Measurements from ENCODE around the gene FGF16. TPM values are rescaled to one million over a fixed set of nuclear protein-coding genes. Genes with fewer than 3 reads are reported as not detected.
"Not testable (repeated sequence)": the region's sequence is repeated elsewhere in the genome, so short reads cannot be mapped to it uniquely, and the experiment has no call there.

FGF16 gene
- total RNA-seq, 2 donors from 2014 or later = 0.54 to 0.99 TPM

- ATAC-seq (ENCODE audit: insufficient number of reproducible peaks, low FRiP score, low read depth) (no peak), DNase-seq (ENCODE audit: low spot score) (no peak)
- no peaks in the 10 kb centered on the region for H3K36me3 ChIP-seq
- peaks cover 0 to 17% of the 10 kb centered on the region in 2 donors for H3K4me1 ChIP-seq (ENCODE audit: control insufficient read depth in 1 of 2, low read depth in 2 of 2)
- H3K4me3 ChIP-seq = no peak overlapping the region
- H3K9me3 ChIP-seq = no peaks in the 10 kb centered on the region
- TF ChIP-seq, protein P1, sequence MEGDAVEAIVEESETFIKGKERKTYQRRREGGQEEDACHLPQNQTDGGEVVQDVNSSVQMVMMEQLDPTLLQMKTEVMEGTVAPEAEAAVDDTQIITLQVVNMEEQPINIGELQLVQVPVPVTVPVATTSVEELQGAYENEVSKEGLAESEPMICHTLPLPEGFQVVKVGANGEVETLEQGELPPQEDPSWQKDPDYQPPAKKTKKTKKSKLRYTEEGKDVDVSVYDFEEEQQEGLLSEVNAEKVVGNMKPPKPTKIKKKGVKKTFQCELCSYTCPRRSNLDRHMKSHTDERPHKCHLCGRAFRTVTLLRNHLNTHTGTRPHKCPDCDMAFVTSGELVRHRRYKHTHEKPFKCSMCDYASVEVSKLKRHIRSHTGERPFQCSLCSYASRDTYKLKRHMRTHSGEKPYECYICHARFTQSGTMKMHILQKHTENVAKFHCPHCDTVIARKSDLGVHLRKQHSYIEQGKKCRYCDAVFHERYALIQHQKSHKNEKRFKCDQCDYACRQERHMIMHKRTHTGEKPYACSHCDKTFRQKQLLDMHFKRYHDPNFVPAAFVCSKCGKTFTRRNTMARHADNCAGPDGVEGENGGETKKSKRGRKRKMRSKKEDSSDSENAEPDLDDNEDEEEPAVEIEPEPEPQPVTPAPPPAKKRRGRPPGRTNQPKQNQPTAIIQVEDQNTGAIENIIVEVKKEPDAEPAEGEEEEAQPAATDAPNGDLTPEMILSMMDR (IDR thresholded peaks at IDR 0.05) = no peak
- H3K27ac ChIP-seq = peak overlapping the region in 1 of 2 donors; percentile 43
- no peaks in the 10 kb centered on the region for H3K27me3 ChIP-seq (replicated peaks; ENCODE audit: insufficient read depth)
Measured at GRCh38 chrX:77450996-77451395, 3.8 kb downstream of the FGF16 start.

- no peak overlapping the region for H3K27ac ChIP-seq
- no peaks in the 10 kb centered on the region for H3K36me3 ChIP-seq
- DNase-seq (ENCODE audit: low spot score) (no peak), ATAC-seq (ENCODE audit: insufficient number of reproducible peaks, low FRiP score, low read depth) (no peak)
- no peak overlapping the region for H3K4me3 ChIP-seq
- H3K9me3 ChIP-seq = no peaks in the 10 kb centered on the region
- H3K27me3 ChIP-seq (replicated peaks; ENCODE audit: insufficient read depth) = no peaks in the 10 kb centered on the region
- TF ChIP-seq, protein P1 (IDR thresholded peaks at IDR 0.05) = no peak
- peaks cover 0 to 10% of the 10 kb centered on the region in 2 donors for H3K4me1 ChIP-seq (ENCODE audit: control insufficient read depth in 1 of 2, low read depth in 2 of 2)
Measured at GRCh38 chrX:77453190-77453589, 6.0 kb downstream of the FGF16 start.

- ATAC-seq (ENCODE audit: insufficient number of reproducible peaks, low FRiP score, low read depth) = no peak
Measured at GRCh38 chrX:77455437-77455836, 8.2 kb downstream of the FGF16 start.

GRCh38 chrX:77484045-77484444 is 36.9 kb downstream of the FGF16 start:
- H3K27ac ChIP-seq = no peak overlapping the region
- TF ChIP-seq, protein P1 (IDR thresholded peaks at IDR 0.05) = no peak
- no peak overlapping the region for H3K4me3 ChIP-seq
- DNase-seq (ENCODE audit: low spot score) = no peak
- no peaks in the 10 kb centered on the region for H3K9me3 ChIP-seq
- no peak for ATAC-seq (ENCODE audit: insufficient number of reproducible peaks, low FRiP score, low read depth)
- no peaks in the 10 kb centered on the region for H3K27me3 ChIP-seq (replicated peaks; ENCODE audit: insufficient read depth)
- no peaks in the 10 kb centered on the region for H3K4me1 ChIP-seq (ENCODE audit: control insufficient read depth in 1 of 2, low read depth in 2 of 2)
- no peaks in the 10 kb centered on the region for H3K36me3 ChIP-seq

More at GRCh38 chrX:77455437-77455836, 8.2 kb downstream of the FGF16 start:
- TF ChIP-seq, protein P1 (IDR thresholded peaks at IDR 0.05) = no peak
- H3K27me3 ChIP-seq (replicated peaks; ENCODE audit: insufficient read depth) = no peaks in the 10 kb centered on the region
- DNase-seq (ENCODE audit: low spot score) = no peak
- no peaks in the 10 kb centered on the region for H3K36me3 ChIP-seq
- peaks cover 0 to 10% of the 10 kb centered on the region in 2 donors for H3K4me1 ChIP-seq (ENCODE audit: control insufficient read depth in 1 of 2, low read depth in 2 of 2)
- H3K4me3 ChIP-seq = no peak overlapping the region
- no peaks in the 10 kb centered on the region for H3K9me3 ChIP-seq
- no peak overlapping the region for H3K27ac ChIP-seq

DNA sequence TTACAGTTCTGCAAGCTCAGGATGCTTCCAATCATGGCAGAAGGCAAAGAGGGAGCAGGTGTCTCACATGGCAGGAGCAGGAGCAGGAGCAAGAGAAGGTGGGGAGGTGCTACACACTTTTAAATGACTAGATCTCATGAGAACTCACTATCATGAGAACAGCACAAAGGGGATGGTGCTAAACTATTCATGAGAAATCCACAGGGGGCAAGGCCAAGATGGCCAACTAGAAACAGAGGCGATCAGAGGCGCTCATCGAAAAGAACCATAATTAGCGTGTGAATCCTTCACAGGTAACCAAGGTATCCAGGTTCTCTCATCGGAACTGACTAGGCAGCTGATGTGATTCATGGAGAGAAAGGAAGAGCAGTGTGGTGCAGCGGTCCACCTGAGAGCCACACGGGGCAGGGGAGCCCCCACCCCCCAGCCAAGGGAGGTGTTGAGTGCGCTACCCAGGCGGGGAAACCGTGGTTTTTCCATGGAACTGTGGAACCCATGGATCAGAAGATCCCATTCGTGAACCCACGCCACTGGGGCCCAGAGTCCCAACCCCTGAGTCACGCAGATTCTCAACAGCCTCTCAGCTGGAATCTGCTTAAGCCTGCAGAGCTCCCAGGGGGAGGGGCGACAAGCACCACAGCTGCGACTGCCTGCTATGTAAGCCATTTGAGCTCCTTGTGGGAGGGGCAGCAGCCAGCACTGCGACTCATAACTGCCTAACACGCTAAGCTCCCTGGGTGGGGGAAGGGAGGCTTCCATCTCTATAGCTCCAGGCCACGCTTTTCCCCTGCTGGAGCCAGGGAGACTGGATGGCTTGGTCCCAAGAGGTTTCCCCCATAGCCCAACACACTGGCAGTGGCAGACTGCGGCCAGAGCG is 46.7 kb downstream of the FGF16 start:
- Histone ChIP-seq H3K4me1 (ENCODE audit: control insufficient read depth in 1 of 2, low read depth in 2 of 2) (no peaks in the 10 kb centered on the region), H3K9me3 (no peaks in the 10 kb centered on the region), H3K27ac (no peak overlapping the region), H3K36me3 (no peaks in the 10 kb centered on the region), H3K4me3 (no peak overlapping the region), H3K27me3 (replicated peaks; ENCODE audit: insufficient read depth) (no peaks in the 10 kb centered on the region)
- ATAC-seq (ENCODE audit: insufficient number of reproducible peaks, low FRiP score, low read depth) (no peak), DNase-seq (ENCODE audit: low spot score) (no peak)
- TF ChIP-seq, protein P1 (IDR thresholded peaks at IDR 0.05) = no peak

DNA sequence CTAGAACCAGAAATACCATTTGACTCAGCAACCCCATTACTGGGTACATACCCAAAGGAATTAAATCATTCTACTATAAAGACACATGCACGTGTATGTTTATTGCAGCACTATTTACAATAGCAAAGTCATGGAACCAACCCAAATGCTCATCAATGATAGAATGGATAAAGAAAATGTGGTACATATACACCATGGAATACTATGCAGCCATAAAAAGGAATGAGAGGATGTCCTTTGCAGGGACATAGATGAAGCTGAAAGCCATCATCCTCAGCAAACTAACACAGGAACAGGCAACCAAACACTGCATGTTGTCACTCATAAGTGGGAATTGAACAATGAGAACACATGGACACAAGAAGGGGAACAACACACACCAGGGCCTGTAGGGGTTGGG is 53.0 kb downstream of the FGF16 start:
- H3K9me3 ChIP-seq; H3K36me3 ChIP-seq; DNase-seq (ENCODE audit: low spot score); H3K4me1 ChIP-seq (ENCODE audit: control insufficient read depth in 1 of 2, low read depth in 2 of 2); H3K27me3 ChIP-seq (replicated peaks; ENCODE audit: insufficient read depth); H3K27ac ChIP-seq; ATAC-seq (ENCODE audit: insufficient number of reproducible peaks, low FRiP score, low read depth); H3K4me3 ChIP-seq: not testable (repeated sequence)
